ENCODE measurements around the gene AUTS2.

Gene AUTS2

DNA sequence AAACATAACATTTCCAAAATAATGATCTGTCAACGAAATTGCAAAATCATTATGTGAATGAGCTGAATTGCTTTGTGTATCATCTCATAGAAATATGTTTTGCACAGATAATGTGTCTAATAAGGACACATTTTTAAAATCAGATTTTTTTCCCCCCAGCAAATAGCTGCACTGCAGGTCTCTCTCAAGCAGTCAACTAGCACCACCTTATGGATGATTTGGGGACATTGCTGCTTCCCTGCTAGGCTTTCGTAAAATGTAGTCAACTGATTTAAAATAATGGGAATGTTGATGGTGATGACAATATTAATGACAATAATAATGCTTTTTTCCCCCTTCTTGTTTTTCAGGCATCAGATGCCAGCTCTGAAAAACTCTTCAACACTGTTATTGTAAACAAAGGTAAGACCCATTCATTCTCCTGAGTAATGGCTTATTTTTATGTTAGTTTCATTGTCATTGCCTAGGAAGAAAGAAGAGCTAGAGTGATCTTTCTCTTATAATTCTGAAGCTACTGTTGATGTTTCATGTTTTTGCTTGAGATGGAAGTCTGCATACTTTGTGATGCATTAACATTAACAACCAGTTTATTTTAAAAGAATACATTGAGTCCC lies 1100.1 kb downstream of the AUTS2 start:
- no peaks in the 10 kb centered on the region for H3K9me2 ChIP-seq (replicated peaks; ENCODE audit: low read depth, low read length)
- H3F3A ChIP-seq (ENCODE audit: low read depth): 0 out of 2 replicates have a peak, but pooled peaks cover 4% of the 10 kb centered on the region
- H3K9me3 ChIP-seq (ENCODE audit: insufficient read depth, low read depth, low read length): no peaks in the 10 kb centered on the region
- H3K36me3 ChIP-seq (ENCODE audit: insufficient read depth, low read length): peaks cover 18% of the 10 kb centered on the region; the same call in 1 of the 2 replicates
- peak overlapping the region; percentile 79 for H3K4me3 ChIP-seq (ENCODE audit: low read length, poor library complexity, severe bottlenecking)
- no peak for TF ChIP-seq EZH2phosphoT487 (IDR thresholded peaks at IDR 0.05; ENCODE audit: borderline replicate concordance)
- TF ChIP-seq, protein P1, sequence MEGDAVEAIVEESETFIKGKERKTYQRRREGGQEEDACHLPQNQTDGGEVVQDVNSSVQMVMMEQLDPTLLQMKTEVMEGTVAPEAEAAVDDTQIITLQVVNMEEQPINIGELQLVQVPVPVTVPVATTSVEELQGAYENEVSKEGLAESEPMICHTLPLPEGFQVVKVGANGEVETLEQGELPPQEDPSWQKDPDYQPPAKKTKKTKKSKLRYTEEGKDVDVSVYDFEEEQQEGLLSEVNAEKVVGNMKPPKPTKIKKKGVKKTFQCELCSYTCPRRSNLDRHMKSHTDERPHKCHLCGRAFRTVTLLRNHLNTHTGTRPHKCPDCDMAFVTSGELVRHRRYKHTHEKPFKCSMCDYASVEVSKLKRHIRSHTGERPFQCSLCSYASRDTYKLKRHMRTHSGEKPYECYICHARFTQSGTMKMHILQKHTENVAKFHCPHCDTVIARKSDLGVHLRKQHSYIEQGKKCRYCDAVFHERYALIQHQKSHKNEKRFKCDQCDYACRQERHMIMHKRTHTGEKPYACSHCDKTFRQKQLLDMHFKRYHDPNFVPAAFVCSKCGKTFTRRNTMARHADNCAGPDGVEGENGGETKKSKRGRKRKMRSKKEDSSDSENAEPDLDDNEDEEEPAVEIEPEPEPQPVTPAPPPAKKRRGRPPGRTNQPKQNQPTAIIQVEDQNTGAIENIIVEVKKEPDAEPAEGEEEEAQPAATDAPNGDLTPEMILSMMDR (conservative IDR thresholded peaks at IDR 0.05; ENCODE audit: low read length): peak; percentile 97
- peaks cover 87% of the 10 kb centered on the region for H3K79me2 ChIP-seq (ENCODE audit: insufficient read depth, low read length)
- peaks cover 71% of the 10 kb centered on the region for H4K20me1 ChIP-seq (ENCODE audit: insufficient read depth, low read length, poor library complexity, severe bottlenecking)
- peaks cover 70% of the 10 kb centered on the region for H3K4me1 ChIP-seq (ENCODE audit: insufficient read depth, low read length, poor library complexity, severe bottlenecking)
- no peak overlapping the region for H3K9ac ChIP-seq (ENCODE audit: low read depth, low read length, poor library complexity, severe bottlenecking)
- H2AFZ ChIP-seq (ENCODE audit: low read length): no peak overlapping the region
- peaks cover 5% of the 10 kb centered on the region for H3K27me3 ChIP-seq (ENCODE audit: insufficient read depth, low read length, poor library complexity, severe bottlenecking)
- H3K4me2 ChIP-seq (ENCODE audit: low read depth, low read length, poor library complexity, severe bottlenecking): peak overlapping the region; percentile 95

DNA sequence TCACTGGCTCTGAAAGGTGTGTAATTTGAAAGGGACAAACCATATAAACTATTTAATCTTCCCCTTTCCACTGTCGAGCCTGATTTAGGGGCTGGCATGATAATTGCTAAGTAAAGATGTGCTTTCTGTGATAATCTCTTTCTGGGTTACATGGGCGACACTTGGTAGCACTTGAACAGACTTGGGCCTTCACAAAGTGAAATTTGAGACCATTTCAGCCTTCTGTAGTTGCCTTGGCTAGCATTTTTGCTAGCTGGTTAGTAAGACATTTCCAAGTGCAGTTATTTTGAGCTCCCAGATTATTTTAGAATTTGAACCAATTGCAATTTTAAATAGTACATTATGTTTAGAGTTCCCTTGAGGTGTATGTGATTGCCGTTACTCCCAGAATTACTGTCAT lies 1101.0 kb downstream of the AUTS2 start:
- H3F3A ChIP-seq (ENCODE audit: low read depth): 0 out of 2 replicates have a peak, but pooled peaks cover 4% of the 10 kb centered on the region
- no peak overlapping the region for H3K9ac ChIP-seq (ENCODE audit: low read depth, low read length, poor library complexity, severe bottlenecking)
- peaks cover 71% of the 10 kb centered on the region for H4K20me1 ChIP-seq (ENCODE audit: insufficient read depth, low read length, poor library complexity, severe bottlenecking)
- TF ChIP-seq, protein P1 (conservative IDR thresholded peaks at IDR 0.05; ENCODE audit: low read length): no peak
- no peak for TF ChIP-seq EZH2phosphoT487 (IDR thresholded peaks at IDR 0.05; ENCODE audit: borderline replicate concordance)
- H2AFZ ChIP-seq (ENCODE audit: low read length): no peak overlapping the region
- H3K4me2 ChIP-seq (ENCODE audit: low read depth, low read length, poor library complexity, severe bottlenecking): peak overlapping the region; percentile 95
- no peaks in the 10 kb centered on the region for H3K9me3 ChIP-seq (ENCODE audit: insufficient read depth, low read depth, low read length)
- H3K27me3 ChIP-seq (ENCODE audit: insufficient read depth, low read length, poor library complexity, severe bottlenecking): peaks cover 5% of the 10 kb centered on the region
- H3K9me2 ChIP-seq (replicated peaks; ENCODE audit: low read depth, low read length): no peaks in the 10 kb centered on the region
- peaks cover 66% of the 10 kb centered on the region for H3K4me1 ChIP-seq (ENCODE audit: insufficient read depth, low read length, poor library complexity, severe bottlenecking)
- H3K36me3 ChIP-seq (ENCODE audit: insufficient read depth, low read length): peaks cover 20% of the 10 kb centered on the region; the same call in 1 of the 2 replicates
- peak overlapping the region; percentile 10 for H3K4me3 ChIP-seq (ENCODE audit: low read length, poor library complexity, severe bottlenecking)
- peaks cover 96% of the 10 kb centered on the region for H3K79me2 ChIP-seq (ENCODE audit: insufficient read depth, low read length)

DNA sequence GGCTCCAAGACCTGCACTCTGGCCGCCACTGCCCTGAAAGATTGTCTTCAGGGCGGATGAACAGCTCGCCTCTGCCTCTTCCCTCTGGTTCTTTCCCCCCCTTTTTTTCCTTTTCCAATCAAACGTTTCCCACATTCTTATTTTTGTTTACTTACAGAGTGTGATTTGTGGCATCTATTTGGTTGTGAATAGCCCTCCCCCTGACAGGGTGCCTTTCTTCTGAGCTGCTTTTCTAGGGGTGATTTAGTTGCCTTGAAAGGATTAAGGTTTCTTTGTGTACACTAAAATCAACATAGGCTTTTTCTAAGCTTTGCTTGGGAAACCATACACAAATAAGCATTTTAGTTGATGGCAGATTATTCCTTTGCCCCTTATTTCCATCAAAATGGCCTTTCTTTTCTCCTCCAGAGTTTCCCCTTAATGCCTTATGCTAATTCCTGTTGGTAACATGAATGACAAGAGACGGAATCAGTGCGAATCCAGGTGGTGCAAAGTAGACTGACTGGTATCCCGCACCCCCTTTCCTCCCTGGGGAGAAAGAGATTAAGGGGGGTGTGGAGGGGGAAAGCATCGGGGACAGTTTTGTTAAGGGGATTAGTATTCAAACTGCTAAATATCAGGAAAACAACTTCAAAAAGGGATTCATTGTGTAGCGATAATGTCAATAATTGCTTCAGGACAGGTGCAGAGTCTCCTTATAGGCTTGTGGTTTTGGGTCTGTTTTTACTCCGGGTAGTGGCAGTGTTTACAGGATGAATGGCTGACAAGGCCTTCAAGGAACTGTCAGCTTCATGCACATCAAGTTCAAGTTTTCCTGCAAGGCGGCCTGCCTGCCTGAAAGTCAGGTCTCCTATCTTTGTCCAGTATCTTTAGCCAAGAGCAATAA lies 1102.0 kb downstream of the AUTS2 start:
- no peak overlapping the region for H3K9ac ChIP-seq (ENCODE audit: low read depth, low read length, poor library complexity, severe bottlenecking)
- peaks cover 66% of the 10 kb centered on the region for H3K4me1 ChIP-seq (ENCODE audit: insufficient read depth, low read length, poor library complexity, severe bottlenecking)
- TF ChIP-seq EZH2phosphoT487 (IDR thresholded peaks at IDR 0.05; ENCODE audit: borderline replicate concordance): no peak
- TF ChIP-seq, protein P1 (conservative IDR thresholded peaks at IDR 0.05; ENCODE audit: low read length): no peak

More for the DNA sequence above, 1102.0 kb downstream of the AUTS2 start:
- Histone ChIP-seq H3K79me2 (ENCODE audit: insufficient read depth, low read length) (peaks cover 99% of the 10 kb centered on the region), H3K9me2 (replicated peaks; ENCODE audit: low read depth, low read length) (no peaks in the 10 kb centered on the region), H3K4me2 (ENCODE audit: low read depth, low read length, poor library complexity, severe bottlenecking) (peak overlapping the region; percentile 95), H3K4me3 (ENCODE audit: low read length, poor library complexity, severe bottlenecking) (peak overlapping the region; percentile 32), H2AFZ (ENCODE audit: low read length) (no peak overlapping the region), H3K27me3 (ENCODE audit: insufficient read depth, low read length, poor library complexity, severe bottlenecking) (peaks cover 1% of the 10 kb centered on the region), H3K36me3 (ENCODE audit: insufficient read depth, low read length) (peaks cover 23% of the 10 kb centered on the region; the same call in 1 of the 2 replicates), H3F3A (ENCODE audit: low read depth) (0 out of 2 replicates have a peak, but pooled peaks cover 4% of the 10 kb centered on the region), H3K9me3 (ENCODE audit: insufficient read depth, low read depth, low read length) (no peaks in the 10 kb centered on the region), H4K20me1 (ENCODE audit: insufficient read depth, low read length, poor library complexity, severe bottlenecking) (peaks cover 65% of the 10 kb centered on the region)
